ENCODE results near the gene TSN.
"Not testable (repeated sequence)": the region's sequence is repeated elsewhere in the genome, so short reads cannot be mapped to it uniquely, and the experiment has no call there.

Gene TSN
- 43.7 to 67.7 (median 50.8) reads per million in 4 donors for total RNA-seq

DNA sequence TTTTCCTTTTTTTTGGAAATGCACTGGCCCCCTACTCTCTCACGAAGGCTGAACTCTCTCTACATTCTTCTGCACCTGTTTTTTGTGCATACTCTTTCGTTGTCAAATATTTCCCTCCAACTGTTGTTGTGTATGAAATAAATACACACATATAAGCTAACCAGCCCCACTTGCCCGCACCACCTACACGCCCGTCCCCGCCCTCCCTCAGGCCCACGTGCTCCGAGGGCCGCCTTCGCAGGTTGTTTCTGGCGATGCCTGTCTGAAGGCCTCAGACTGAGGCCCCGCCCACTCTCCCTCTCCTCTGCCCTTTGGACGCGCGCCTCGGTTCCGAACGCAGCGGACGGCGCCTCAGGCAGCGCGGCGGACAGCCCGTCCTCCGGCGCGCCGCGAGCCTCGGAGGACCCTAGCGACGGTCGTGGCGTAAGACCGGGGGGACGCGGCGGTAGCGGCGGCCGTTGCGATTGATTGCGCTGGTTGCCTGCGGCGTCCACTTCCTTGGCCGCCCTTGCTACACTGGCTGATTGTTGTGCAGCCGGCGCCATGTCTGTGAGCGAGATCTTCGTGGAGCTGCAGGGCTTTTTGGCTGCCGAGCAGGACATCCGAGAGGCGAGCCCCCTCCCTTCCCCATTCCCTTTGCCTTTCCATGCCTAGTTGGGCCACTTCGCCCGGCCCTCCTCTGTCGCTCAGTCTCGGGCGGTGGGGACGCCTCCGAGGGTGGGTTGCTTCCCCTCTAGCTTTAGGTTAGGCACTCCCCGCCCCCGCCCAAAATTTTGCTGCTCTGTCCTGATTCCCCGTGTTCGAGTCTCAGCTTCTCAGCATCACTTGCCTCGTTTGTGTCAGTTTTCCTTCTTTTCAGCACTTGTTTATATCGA, at the start of gene TSN:
TSN (plus strand) TSS at position 415 of the 875 bp plus-strand sequence; CDS start at position 544, 129 bp downstream.
- DNase-seq: peak; percentile 95 to 99 (median 97)

DNA sequence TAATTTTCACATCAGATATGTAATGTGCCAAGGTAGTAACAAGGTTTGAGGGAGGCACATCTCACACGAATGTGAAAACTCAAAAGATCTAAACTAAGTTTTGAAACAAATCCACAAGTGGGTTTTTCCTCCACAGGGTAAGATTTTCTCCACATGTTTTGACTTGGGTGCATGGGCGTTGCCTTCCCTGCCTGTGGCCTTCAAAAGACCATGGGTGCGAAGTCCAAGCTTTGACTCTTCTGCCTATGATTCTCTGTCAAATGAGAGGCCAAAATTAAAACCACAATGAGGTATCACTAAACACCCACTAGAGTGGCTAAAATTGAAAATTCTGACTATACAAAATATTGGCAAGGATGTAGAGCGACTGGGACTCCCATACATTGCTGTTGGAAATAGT, 49.5 kb upstream of the TSN start:
- no peak for DNase-seq

- DNase-seq: no peak
Measured at GRCh38 chr2:121707344-121707919, 48.0 kb upstream of the TSN start.

GRCh38 chr2:121707920-121708361, 47.5 kb upstream of the TSN start:
- no peak for DNase-seq

GRCh38 chr2:121709776-121710469, 45.5 kb upstream of the TSN start:
- no peak for DNase-seq

- DNase-seq: no peak
Measured at GRCh38 chr2:121710470-121711170, 44.8 kb upstream of the TSN start.

GRCh38 chr2:121711481-121711880, 44.0 kb upstream of the TSN start:
- DNase-seq: not testable (repeated sequence)

GRCh38 chr2:121716126-121716525, 39.3 kb upstream of the TSN start:
- no peak for DNase-seq

GRCh38 chr2:121717529-121717928, 37.9 kb upstream of the TSN start:
- DNase-seq: no peak

- DNase-seq: no peak
Measured at GRCh38 chr2:121721926-121722325, 33.5 kb upstream of the TSN start.

GRCh38 chr2:121722479-121722878, 33.0 kb upstream of the TSN start:
- peak in 1 of 5 donors; percentile 44 for DNase-seq

DNA sequence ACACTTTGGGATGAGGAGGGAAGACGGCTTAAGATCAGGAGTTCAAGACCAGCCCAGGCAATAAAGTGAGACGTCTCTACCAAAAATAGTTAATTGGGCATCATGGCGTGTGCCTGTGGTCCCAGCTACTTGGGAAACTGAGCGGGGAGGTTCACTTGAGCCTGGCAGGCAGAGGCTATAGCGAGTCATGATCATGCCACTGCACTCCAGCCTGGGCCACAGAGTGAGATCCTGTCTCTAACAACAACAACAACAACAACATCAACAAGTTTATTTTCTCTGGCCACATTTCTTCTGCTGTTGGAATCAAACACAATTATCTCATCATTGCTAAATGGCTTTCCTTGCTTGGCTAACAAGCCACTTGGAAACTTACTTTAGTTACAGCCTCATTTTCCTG, 32.1 kb upstream of the TSN start:
- no peak for DNase-seq

GRCh38 chr2:121727332-121727731, 28.1 kb upstream of the TSN start:
- DNase-seq: no peak

DNA sequence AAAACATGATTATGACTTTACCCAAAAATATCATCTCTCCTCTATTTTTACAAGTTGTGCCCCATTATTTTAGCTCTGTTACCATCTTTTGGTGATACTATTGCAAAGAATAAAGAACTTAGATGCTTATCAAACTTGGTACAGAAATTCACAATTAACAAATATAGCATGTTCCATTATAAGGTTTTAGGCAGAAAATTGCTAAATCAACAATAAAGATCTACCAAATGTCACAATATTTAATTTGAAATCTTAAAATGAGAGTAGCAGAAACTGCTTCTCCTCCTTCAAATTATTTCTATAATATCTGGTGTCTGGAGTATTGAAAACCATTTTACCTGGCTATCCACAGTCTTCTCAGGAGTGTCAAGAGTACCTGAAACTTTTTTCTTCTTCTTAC, 27.5 kb upstream of the TSN start:
- DNase-seq: no peak

- no peak for DNase-seq
Measured at GRCh38 chr2:121731366-121731765, 24.1 kb upstream of the TSN start.

DNA sequence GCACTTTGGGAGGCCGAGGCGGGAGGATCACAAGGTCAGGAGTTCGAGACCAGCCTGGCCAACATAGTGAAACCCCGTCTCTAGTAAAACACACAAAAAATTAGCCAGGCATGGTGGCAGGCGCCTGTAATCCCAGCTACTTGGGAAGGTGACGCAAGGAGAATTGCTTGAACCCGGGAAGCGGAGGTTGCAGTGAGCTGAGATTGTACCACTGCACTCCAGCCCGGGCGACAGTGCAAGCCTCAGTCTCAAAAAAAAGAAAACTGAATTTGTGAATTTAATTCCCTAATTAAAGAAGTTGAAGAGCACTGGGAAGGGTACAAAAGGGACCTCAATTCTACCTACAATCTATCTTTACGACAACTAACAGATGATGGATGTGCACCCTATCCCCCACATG, 20.9 kb upstream of the TSN start:
- DNase-seq: not testable (repeated sequence)

DNA sequence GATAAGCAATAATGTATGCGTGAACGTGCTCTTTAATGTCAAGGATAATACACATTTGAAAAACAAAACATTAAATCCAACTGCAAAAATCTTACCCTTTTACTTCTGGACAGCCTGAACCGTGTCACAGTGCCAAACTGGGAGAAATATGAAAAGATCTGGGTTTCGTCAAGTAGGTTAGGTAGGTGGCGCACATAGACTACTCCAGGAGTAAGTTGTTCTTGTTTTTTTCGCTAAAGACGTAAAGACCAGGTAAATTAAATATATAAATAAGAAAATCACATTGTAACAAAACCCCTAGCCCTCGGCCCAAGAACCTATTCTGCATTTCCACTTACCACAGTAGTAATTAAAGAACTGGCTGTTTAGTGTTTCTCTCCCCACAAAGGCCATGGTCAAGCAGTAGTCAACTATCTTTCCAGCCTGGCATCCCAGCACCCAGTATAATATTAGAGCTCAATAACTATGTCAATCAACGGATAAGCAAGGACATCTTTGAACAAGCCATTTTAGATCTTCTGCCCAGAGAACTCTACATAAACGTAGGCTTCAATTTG, 19.9 kb upstream of the TSN start:
- peak in 1 of 5 donors; percentile 25 for DNase-seq

DNA sequence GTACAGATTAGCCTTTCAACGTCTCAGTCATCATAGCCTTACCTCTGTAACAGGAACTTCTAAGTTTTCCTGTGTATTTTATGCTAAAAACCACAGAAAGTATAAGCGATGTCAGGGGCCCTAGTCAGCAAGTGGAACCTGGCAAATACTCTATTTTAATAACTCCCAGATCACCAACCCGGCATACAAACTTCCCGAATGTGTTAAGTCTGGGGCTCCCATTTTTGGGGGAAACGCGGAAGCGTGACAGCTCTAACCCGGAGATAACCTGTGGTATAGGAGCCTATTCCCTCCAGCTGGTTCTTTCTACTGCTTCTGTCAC, 19.4 kb upstream of the TSN start:
- no peak for DNase-seq

DNA sequence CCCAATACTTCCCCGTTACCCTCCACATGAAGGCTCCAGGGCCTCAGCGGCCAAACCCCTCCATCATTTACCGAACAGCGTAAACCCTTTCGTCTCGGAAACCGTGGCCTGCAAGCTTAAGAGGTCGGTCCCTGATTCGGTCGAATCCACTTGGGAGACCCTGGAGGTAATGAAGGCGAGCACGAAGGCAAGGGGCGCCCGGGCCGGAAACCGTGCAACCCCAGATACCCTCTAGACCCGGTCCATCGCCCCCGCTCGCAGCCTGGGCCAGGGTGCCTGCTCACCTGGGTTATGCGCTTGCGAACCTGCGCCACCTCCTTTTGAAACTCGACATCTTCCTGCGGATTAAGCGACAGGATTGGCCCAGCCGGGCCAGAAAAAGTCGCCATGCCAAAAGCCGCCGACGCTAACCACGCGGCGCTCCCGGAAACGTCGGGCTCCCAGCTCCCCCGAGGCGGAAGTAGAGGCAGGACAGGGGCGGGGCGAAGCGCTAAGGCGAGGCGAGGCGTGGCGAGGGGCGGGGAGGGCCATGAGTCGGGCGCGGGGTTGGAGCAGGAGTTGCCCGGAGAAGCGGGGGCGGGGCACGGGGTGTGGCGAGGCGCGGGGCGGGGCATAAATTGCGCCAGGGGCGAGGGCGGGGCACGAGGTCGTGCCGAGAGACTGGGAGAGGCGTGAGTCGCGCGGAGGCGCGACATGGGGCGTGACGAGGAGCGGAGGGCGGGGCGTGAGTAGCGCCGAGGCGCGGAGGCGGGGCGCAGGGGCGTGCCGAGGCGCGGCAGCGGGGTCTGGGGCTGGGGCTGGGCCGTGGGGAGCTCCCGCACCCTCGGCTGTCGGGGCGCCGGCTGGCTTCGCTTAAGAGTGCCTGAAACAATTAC, 18.8 kb upstream of the TSN start, which contains the start of gene NIFK:
NIFK (minus strand) TSS at position 414 of the 875 bp plus-strand sequence; CDS start at position 389, 25 bp downstream.
- peak; percentile 99 to 100 (median 100) for DNase-seq

- no peak for DNase-seq
Measured at GRCh38 chr2:121740973-121741372, 14.5 kb upstream of the TSN start.

DNA sequence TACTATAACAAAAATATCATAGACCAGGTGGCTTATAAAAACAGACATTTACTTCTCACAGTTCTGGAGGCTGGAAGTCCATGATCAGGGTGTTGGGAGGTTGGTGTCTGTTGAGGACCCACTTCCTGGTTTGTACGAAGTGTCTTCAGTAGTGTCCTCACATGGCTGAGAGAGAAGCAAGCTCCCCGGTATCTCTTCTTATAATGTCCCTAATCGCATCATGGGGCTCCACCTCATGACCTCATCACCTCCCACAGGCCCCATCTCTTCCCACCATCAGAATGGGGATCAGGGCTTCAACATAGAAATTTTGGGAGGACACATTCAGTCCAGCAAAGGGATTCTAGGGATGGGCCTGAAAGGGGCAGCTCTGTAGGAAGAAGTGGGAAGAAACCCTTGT, 14.0 kb upstream of the TSN start:
- no peak for DNase-seq
